HepG2 (cell line): ENCODE data around the gene SYNGR1. TPM values are rescaled to one million over a fixed set of nuclear protein-coding genes. Genes with fewer than 3 reads are reported as not detected.

Experiments
- ATAC-seq: fragments of 200-7000 bp; cut with Tn5 transposase; 3 replicates; pipeline ENCODE4 v1.9.1; 2020; ENCODE audit warnings: mild to moderate bottlenecking, moderate library complexity
- BruUV-seq: library from RNA; stranded (reverse); fragments of 400-500 nt; replicated peaks from 2 replicates; lab custom pipeline; 2021; lab: Mats Ljungman, UMichigan
- CTCF ChIA-PET: fragments of 300-600 bp; formaldehyde crosslinking; extraction: SDS; loops from one replicate; lab custom pipeline; 2021; ENCODE audit warnings: low total read pairs, inconsistent platforms, low intra/inter-chr PET ratio; lab: Yijun Ruan, JAX
- POLR2A ChIA-PET: fragments of 350-600 bp; sonication (Branson Sonifier 250); formaldehyde crosslinking; loops from one replicate; lab custom pipeline; 2020; ENCODE audit warnings: antibody characterized with exemption, inconsistent platforms; lab: Yijun Ruan, JAX
- DNase-seq: peaks from one replicate; pipeline ENCODE4 v3.0.0-alpha.2; 2015; ENCODE audit warnings: low spot score
- FAIRE-seq: peaks from 3 replicates; lab custom pipeline; 2011; peaks lifted over from hg19 to GRCh38; lab: Jason Lieb, UNC
- H2AFZ ChIP-seq: one replicate; pipeline ENCODE4 v1.6.1; 2011; ENCODE audit warnings: low read length, inconsistent platforms
- H3K27ac ChIP-seq: fragments of 300-600 bp; 3 replicates; pipeline ENCODE4 v1.8.0; 2011; ENCODE audit warnings: mixed run types, mild to moderate bottlenecking, mixed read lengths, low read length, inconsistent platforms; ENCODE audit not compliant: insufficient read depth; ENCODE audit errors: extremely low read length
- H3K27me3 ChIP-seq, 2 experiments: fragments of 200-600 bp in 1 of 2; 2 replicates in 1 of 2; 3 replicates in 1 of 2; pipeline versions ENCODE4 v1.6.0 to v1.8.0; 2011; ENCODE audit warnings: low read length in 2 of 2, mild to moderate bottlenecking in 2 of 2, moderate library complexity in 2 of 2, inconsistent platforms in 1 of 2; ENCODE audit not compliant: insufficient read depth in 2 of 2, control insufficient read depth in 1 of 2
- H3K36me3 ChIP-seq, 2 experiments: fragments of 200-600 bp in 1 of 2; replicated peaks in 1 of 2; 2 replicates in 1 of 2; 3 replicates in 1 of 2; pipeline versions ENCODE4 v1.5.1 to v1.8.0; 2011; ENCODE audit warnings: low read length in 2 of 2, inconsistent platforms in 1 of 2; ENCODE audit not compliant: insufficient read depth in 2 of 2, control insufficient read depth in 1 of 2
- H3K4me1 ChIP-seq: 2 replicates; pipeline ENCODE4 v1.5.1; 2012; ENCODE audit warnings: low read length, inconsistent platforms; ENCODE audit not compliant: insufficient read depth
- H3K4me2 ChIP-seq: 2 replicates; pipeline ENCODE4 v1.6.0; 2011; ENCODE audit warnings: low read depth, low read length, inconsistent platforms
- H3K4me3 ChIP-seq, 3 experiments: fragments of 200-600 bp in 1 of 3; sonication (generic), shearing (Covaris generic) in 1 of 3; replicated peaks in 1 of 3; 2 replicates each; pipeline ENCODE4 v1.5.1; 2011 to 2016; ENCODE audit warnings: low read length in 3 of 3, inconsistent platforms in 2 of 3, low read depth in 2 of 3, mild to moderate bottlenecking in 2 of 3, control low read depth in 1 of 3, mixed read lengths in 1 of 3; ENCODE audit not compliant: insufficient read depth in 1 of 3
- H3K79me2 ChIP-seq: one replicate; pipeline ENCODE4 v1.6.1; 2011; ENCODE audit warnings: low read length, inconsistent platforms; ENCODE audit not compliant: insufficient read depth
- H3K9ac ChIP-seq: 2 replicates; pipeline ENCODE4 v1.6.0; 2011; ENCODE audit warnings: mild to moderate bottlenecking, low read depth, low read length, inconsistent platforms; ENCODE audit not compliant: insufficient read depth
- H3K9me3 ChIP-seq: 2 replicates; pipeline ENCODE4 v1.5.1; 2012; ENCODE audit warnings: mild to moderate bottlenecking, low read length
- H4K20me1 ChIP-seq: 2 replicates; pipeline ENCODE4 v1.6.0; 2011; ENCODE audit warnings: inconsistent platforms, mild to moderate bottlenecking, low read length, moderate library complexity; ENCODE audit not compliant: insufficient read depth
- FLYWCH1 ChIP-seq: sonication (generic); formaldehyde crosslinking; IDR thresholded peaks from 2 replicates; pipeline ENCODE4 v1.8.1; 2023; ENCODE audit warnings: mild to moderate bottlenecking, missing genetic modification reagents
- FOXK2 ChIP-seq: fragments of 450-650 bp; IDR thresholded peaks from 2 replicates; pipeline ENCODE4 v1.6.1; 2016
- GPN1 ChIP-seq: sonication (generic); formaldehyde crosslinking; IDR thresholded peaks from 2 replicates; pipeline ENCODE4 v1.5.1; 2020; ENCODE audit warnings: missing genetic modification reagents, borderline replicate concordance
- MAFG ChIP-seq: sonication (generic); formaldehyde crosslinking; IDR thresholded peaks from 2 replicates; pipeline ENCODE4 v1.5.1; 2020; ENCODE audit warnings: mild to moderate bottlenecking, missing genetic modification reagents
- NBN ChIP-seq: fragments of 450-650 bp; conservative IDR thresholded peaks from 2 replicates; pipeline ENCODE4 v1.6.1; 2017
- NFATC3 ChIP-seq: sonication (generic); formaldehyde crosslinking; IDR thresholded peaks from 2 replicates; pipeline ENCODE4 v1.5.1; 2020; ENCODE audit warnings: mild to moderate bottlenecking, missing genetic modification reagents
- SRSF4 ChIP-seq: fragments of 200-400 bp; formaldehyde crosslinking; IDR thresholded peaks from one replicate; pipeline ENCODE4 v1.6.1; 2018; ENCODE audit warnings: mild to moderate bottlenecking, low read depth, low read length, moderate library complexity; ENCODE audit not compliant: poor library complexity, severe bottlenecking
- ZNF121 ChIP-seq: sonication (generic); formaldehyde crosslinking; IDR thresholded peaks from 2 replicates; pipeline ENCODE4 v1.5.0; 2020; ENCODE audit warnings: mild to moderate bottlenecking, missing genetic modification reagents
- ZNF558 ChIP-seq: sonication (generic); formaldehyde crosslinking; IDR thresholded peaks from 2 replicates; pipeline ENCODE4 v1.9.0; 2022; ENCODE audit warnings: mild to moderate bottlenecking, missing genetic modification reagents, borderline replicate concordance
- ZNF703 ChIP-seq: sonication (generic); formaldehyde crosslinking; IDR thresholded peaks from 2 replicates; pipeline ENCODE4 v1.5.1; 2020; ENCODE audit warnings: missing genetic modification reagents, mild to moderate bottlenecking, moderate library complexity, borderline replicate concordance
- WGBS: methylation state at CpG from one replicate; pipeline ENCODE4 v1.1.6; 2017; ENCODE audit warnings: low lambda C conversion rate; 5-methylcytosine and 5-hydroxymethylcytosine counted together
- in situ Hi-C: cut with HindIII; loops from 2 replicates; pipeline ENCODE4 v1.10.0; 2017; ENCODE audit warnings: low pct_unique_long_range_greater_than_20kb; ENCODE audit not compliant: extremely low pct_ligation_motif_present
- intact Hi-C: fragments of 100-400 bp; cut with micrococcal nuclease; formaldehyde crosslinking; loops from one replicate; pipeline ENCODE4 v1.10.0; 2022; ENCODE audit not compliant: unreplicated experiment
- polyA plus RNA-seq, 8 experiments: library from polyadenylated mRNA; depleted of rRNA in 3 of 8; stranded (reverse) in 7 of 8; unstranded in 1 of 8; fragments of >200 nt; fragmentation: Illumina TruSeq in 4 of 8; extraction: Trizol in 4 of 8; gene quantifications; 2 replicates each; pipeline versions ENCODE4 v1.2.1 to v1.2.3, GENCODE V29; 2011 to 2016; ENCODE audit warnings: low read depth in 4 of 8, missing spikeins in 1 of 8, mixed read lengths in 1 of 8; ENCODE audit not compliant: insufficient read depth in 1 of 8
- total RNA-seq, 5 experiments: library from RNA; depleted of rRNA; stranded (reverse); fragments of >200 nt; fragmentation: Illumina TruSeq; extraction: Trizol; gene quantifications; 2 replicates each; pipeline ENCODE4 v1.2.3, GENCODE V29; 2016; ENCODE audit warnings: low read depth in 1 of 5
- TF ChIP-seq, protein P1 (sequence below): sonication (generic); formaldehyde crosslinking; IDR thresholded peaks from 2 replicates; pipeline ENCODE4 v1.5.0; 2020; ENCODE audit warnings: missing genetic modification reagents
- TF ChIP-seq, protein P2 (sequence below), 2 experiments: sonication (generic) in 1 of 2; formaldehyde crosslinking in 1 of 2; IDR thresholded peaks; 2 replicates each; pipeline versions ENCODE4 v1.4.0 to v1.6.1; 2016 to 2020; ENCODE audit warnings: borderline replicate concordance in 1 of 2, low read depth in 1 of 2, mild to moderate bottlenecking in 1 of 2, missing genetic modification reagents in 1 of 2
- TF ChIP-seq, protein P3 (sequence below): sonication (generic); formaldehyde crosslinking; IDR thresholded peaks from 2 replicates; pipeline ENCODE4 v1.8.0; 2022; ENCODE audit warnings: missing genetic modification reagents, mild to moderate bottlenecking, borderline replicate concordance
- TF ChIP-seq, protein P4 (sequence below): IDR thresholded peaks from 2 replicates; pipeline ENCODE4 v1.6.1; 2012; ENCODE audit warnings: low read length, improper control_type of control experiment

Gene SYNGR1
- total and polyA plus RNA-seq, 2 of the 13 experiments (the other 11 are each of a cell fraction or from before 2014, with no cell fraction given) = 0.27 to 2.7 TPM

DNA sequence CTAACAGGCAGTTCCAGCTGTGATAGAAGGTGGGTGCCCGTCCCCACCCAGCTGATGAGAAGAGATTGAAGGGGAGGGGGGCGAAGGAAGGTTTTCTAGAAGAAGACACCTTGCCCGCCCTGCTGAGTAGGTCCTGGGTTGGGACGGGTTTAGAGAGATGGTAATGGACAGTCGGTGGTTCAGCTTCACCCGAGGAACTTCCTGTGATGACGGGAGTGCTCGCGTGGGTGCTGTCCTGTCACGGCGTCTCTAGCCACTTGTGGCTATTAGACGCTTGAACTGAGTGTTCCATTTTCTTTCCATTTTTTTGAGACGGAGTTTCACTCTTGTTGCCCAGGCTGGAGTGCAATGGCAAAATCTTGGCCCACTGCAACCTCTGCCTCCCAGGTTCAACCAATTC lies 79.4 kb downstream of the SYNGR1 start:
- POLR2A ChIA-PET = no interaction called here
- TF ChIP-seq, protein P1, sequence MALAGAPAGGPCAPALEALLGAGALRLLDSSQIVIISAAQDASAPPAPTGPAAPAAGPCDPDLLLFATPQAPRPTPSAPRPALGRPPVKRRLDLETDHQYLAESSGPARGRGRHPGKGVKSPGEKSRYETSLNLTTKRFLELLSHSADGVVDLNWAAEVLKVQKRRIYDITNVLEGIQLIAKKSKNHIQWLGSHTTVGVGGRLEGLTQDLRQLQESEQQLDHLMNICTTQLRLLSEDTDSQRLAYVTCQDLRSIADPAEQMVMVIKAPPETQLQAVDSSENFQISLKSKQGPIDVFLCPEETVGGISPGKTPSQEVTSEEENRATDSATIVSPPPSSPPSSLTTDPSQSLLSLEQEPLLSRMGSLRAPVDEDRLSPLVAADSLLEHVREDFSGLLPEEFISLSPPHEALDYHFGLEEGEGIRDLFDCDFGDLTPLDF (CRISPR knock-in tag) = no peak
- TF ChIP-seq FOXK2 (no peak), GPN1 (CRISPR knock-in tag) (no peak), NBN (no peak), SRSF4 (no peak), ZNF703 (CRISPR knock-in tag) (no peak), FLYWCH1 (CRISPR knock-in tag) (no peak), NFATC3 (CRISPR knock-in tag) (no peak), MAFG (CRISPR knock-in tag) (no peak), ZNF558 (CRISPR knock-in tag) (no peak), ZNF121 (CRISPR knock-in tag) (no peak)
- TF ChIP-seq, protein P2, sequence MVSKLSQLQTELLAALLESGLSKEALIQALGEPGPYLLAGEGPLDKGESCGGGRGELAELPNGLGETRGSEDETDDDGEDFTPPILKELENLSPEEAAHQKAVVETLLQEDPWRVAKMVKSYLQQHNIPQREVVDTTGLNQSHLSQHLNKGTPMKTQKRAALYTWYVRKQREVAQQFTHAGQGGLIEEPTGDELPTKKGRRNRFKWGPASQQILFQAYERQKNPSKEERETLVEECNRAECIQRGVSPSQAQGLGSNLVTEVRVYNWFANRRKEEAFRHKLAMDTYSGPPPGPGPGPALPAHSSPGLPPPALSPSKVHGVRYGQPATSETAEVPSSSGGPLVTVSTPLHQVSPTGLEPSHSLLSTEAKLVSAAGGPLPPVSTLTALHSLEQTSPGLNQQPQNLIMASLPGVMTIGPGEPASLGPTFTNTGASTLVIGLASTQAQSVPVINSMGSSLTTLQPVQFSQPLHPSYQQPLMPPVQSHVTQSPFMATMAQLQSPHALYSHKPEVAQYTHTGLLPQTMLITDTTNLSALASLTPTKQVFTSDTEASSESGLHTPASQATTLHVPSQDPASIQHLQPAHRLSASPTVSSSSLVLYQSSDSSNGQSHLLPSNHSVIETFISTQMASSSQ (IDR thresholded peaks at IDR 0.05; ENCODE audit: low read depth) = no peak
- TF ChIP-seq, protein P2 (CRISPR knock-in tag; IDR thresholded peaks at IDR 0.05; ENCODE audit: borderline replicate concordance) = no peak
- TF ChIP-seq, protein P3, sequence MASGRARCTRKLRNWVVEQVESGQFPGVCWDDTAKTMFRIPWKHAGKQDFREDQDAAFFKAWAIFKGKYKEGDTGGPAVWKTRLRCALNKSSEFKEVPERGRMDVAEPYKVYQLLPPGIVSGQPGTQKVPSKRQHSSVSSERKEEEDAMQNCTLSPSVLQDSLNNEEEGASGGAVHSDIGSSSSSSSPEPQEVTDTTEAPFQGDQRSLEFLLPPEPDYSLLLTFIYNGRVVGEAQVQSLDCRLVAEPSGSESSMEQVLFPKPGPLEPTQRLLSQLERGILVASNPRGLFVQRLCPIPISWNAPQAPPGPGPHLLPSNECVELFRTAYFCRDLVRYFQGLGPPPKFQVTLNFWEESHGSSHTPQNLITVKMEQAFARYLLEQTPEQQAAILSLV = no peak
- TF ChIP-seq, protein P4, sequence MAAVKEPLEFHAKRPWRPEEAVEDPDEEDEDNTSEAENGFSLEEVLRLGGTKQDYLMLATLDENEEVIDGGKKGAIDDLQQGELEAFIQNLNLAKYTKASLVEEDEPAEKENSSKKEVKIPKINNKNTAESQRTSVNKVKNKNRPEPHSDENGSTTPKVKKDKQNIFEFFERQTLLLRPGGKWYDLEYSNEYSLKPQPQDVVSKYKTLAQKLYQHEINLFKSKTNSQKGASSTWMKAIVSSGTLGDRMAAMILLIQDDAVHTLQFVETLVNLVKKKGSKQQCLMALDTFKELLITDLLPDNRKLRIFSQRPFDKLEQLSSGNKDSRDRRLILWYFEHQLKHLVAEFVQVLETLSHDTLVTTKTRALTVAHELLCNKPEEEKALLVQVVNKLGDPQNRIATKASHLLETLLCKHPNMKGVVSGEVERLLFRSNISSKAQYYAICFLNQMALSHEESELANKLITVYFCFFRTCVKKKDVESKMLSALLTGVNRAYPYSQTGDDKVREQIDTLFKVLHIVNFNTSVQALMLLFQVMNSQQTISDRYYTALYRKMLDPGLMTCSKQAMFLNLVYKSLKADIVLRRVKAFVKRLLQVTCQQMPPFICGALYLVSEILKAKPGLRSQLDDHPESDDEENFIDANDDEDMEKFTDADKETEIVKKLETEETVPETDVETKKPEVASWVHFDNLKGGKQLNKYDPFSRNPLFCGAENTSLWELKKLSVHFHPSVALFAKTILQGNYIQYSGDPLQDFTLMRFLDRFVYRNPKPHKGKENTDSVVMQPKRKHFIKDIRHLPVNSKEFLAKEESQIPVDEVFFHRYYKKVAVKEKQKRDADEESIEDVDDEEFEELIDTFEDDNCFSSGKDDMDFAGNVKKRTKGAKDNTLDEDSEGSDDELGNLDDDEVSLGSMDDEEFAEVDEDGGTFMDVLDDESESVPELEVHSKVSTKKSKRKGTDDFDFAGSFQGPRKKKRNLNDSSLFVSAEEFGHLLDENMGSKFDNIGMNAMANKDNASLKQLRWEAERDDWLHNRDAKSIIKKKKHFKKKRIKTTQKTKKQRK = no peak

More for the DNA sequence above, 79.4 kb downstream of the SYNGR1 start:
- H4K20me1 ChIP-seq = 0 out of 2 replicates have a peak, but pooled peaks cover 3% of the 10 kb centered on the region
- no peaks in the 10 kb centered on the region for H3K4me1 ChIP-seq
- H3K36me3 ChIP-seq = peaks cover 23 to 45% of the 10 kb centered on the region in 2 experiments
- DNase-seq (no peak), ATAC-seq (no peak), FAIRE-seq (no peak)
- H3K9ac ChIP-seq = no peak overlapping the region
- intact Hi-C loops (no loop called here), in situ Hi-C loops (no loop called here)
- no peak overlapping the region for H3K27ac ChIP-seq
- H3K79me2 ChIP-seq = no peaks in the 10 kb centered on the region
- no peak overlapping the region for H3K4me3 ChIP-seq
- WGBS = 96% methylated on average over 13 of the region's 13 CpGs
- no TSS peak for BruUV-seq
- H3K27me3 ChIP-seq = no peaks in the 10 kb centered on the region
- H3K9me3 ChIP-seq = no peaks in the 10 kb centered on the region
- CTCF ChIA-PET = no interaction called here
- H3K4me2 ChIP-seq = no peak overlapping the region
- no peak overlapping the region for H2AFZ ChIP-seq
